WTC11 (cell line): ENCODE data around the gene KIF5A.

ENCODE experiments used
- ATF2 ChIP-seq: sonication (generic); formaldehyde crosslinking; IDR thresholded peaks from 2 replicates; pipeline ENCODE4 v1.8.1; 2022; ENCODE audit warnings: low read depth, missing genetic modification reagents, borderline replicate concordance
- CREB1 ChIP-seq: sonication (generic); formaldehyde crosslinking; IDR thresholded peaks from 2 replicates; pipeline ENCODE4 v1.8.0; 2023; ENCODE audit warnings: mild to moderate bottlenecking, missing genetic modification reagents
- CTCF ChIP-seq: fragments of 200-600 bp; IDR thresholded peaks from 2 replicates; pipeline ENCODE4 v1.8.0; 2022; ENCODE audit warnings: antibody characterized with exemption
- ETV6 ChIP-seq: sonication (generic); formaldehyde crosslinking; IDR thresholded peaks from 2 replicates; pipeline ENCODE4 v1.8.1; 2022; ENCODE audit warnings: mild to moderate bottlenecking, missing genetic modification reagents
- FOXP4 ChIP-seq: sonication (generic); formaldehyde crosslinking; IDR thresholded peaks from 2 replicates; pipeline ENCODE4 v1.8.0; 2022; ENCODE audit warnings: mild to moderate bottlenecking, missing genetic modification reagents
- GABPB1 ChIP-seq: sonication (generic); formaldehyde crosslinking; IDR thresholded peaks from 2 replicates; pipeline ENCODE4 v1.8.1; 2023; ENCODE audit warnings: mild to moderate bottlenecking, missing genetic modification reagents
- KAT7 ChIP-seq: sonication (generic); formaldehyde crosslinking; IDR thresholded peaks from 2 replicates; pipeline ENCODE4 v1.8.1; 2023; ENCODE audit warnings: missing genetic modification reagents, mild to moderate bottlenecking, borderline replicate concordance
- MAX ChIP-seq: sonication (generic); formaldehyde crosslinking; IDR thresholded peaks from 2 replicates; pipeline ENCODE4 v1.8.0; 2022; ENCODE audit warnings: mild to moderate bottlenecking, missing genetic modification reagents
- PREB ChIP-seq: sonication (generic); formaldehyde crosslinking; IDR thresholded peaks from 2 replicates; pipeline ENCODE4 v1.8.1; 2022; ENCODE audit warnings: mild to moderate bottlenecking, missing genetic modification reagents, moderate library complexity, borderline replicate concordance
- SOX15 ChIP-seq: fragments of 250-450 bp; sonication (Bioruptor Pico); IDR thresholded peaks from 2 replicates; pipeline ENCODE4 v1.9.0; 2021; ENCODE audit warnings: mild to moderate bottlenecking
- STAT6 ChIP-seq: sonication (generic); formaldehyde crosslinking; conservative IDR thresholded peaks from 2 replicates; pipeline ENCODE4 v1.8.1; 2023; ENCODE audit warnings: mild to moderate bottlenecking, low read depth, missing genetic modification reagents, moderate library complexity

GRCh38 chr12:57534991-57535543, 14.8 kb upstream of the KIF5A start:
- TF ChIP-seq CTCF (no peak), STAT6 (CRISPR knock-in tag) (no peak), CREB1 (CRISPR knock-in tag) (no peak), MAX (no peak), PREB (CRISPR knock-in tag) (no peak), KAT7 (CRISPR knock-in tag) (no peak), ATF2 (no peak), FOXP4 (CRISPR knock-in tag) (no peak), GABPB1 (CRISPR knock-in tag) (no peak), ETV6 (CRISPR knock-in tag) (no peak), SOX15 (CRISPR knock-in tag) (no peak)
